Effector CD8-positive, alpha-beta T cell (primary cell): ENCODE data around the gene NR4A3.

ENCODE experiments used
- DNase-seq: peaks from one replicate; lab custom pipeline; 2025; lab: John Stamatoyannopoulos, UW

NR4A3 gene

GRCh38 chr9:99878651-99879050 is 57.0 kb downstream of the NR4A3 start:
- no peak for DNase-seq

DNA sequence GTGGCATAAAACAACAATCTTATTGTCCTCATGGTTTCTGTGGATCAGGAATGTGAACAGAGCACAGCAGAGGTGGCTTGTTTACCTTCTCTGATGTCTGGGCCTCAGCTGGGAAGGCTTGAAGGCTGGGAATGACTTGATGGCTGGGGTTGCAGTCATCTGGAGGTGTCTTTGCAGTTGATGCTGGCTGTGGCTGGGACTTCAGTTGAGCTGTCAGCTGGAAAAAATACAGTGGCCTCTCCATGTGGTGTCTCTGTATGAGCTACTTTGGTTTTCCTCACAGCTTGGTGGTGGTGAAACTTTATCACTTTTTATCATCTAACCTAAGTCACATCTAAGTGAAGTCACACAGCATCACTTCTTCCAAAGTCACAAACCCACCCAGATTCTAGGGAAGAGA is 60.1 kb downstream of the NR4A3 start:
- DNase-seq = no peak

GRCh38 chr9:99885747-99886146 is 64.1 kb downstream of the NR4A3 start:
- DNase-seq = no peak

DNA sequence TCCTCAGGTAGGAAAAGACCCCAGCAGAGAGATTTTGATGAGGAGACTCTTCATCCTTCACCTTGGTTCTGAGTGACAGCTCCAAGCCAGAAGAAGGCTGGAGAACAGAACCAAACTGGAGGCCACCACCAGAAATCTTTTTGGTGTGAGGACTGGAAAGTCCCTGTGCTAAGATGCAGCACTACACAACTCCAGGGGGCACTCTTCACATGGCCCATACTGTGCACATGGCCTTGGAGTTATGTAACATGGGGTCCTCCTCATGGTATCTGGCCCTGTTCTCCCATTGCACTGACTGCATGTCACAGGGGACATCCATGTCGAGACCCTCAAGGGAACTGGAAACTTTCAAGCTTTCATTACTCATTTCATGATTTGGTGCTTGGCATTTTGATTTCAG is 67.4 kb downstream of the NR4A3 start:
- no peak for DNase-seq

GRCh38 chr9:99894826-99895225 is 73.1 kb downstream of the NR4A3 start:
- no peak for DNase-seq

DNA sequence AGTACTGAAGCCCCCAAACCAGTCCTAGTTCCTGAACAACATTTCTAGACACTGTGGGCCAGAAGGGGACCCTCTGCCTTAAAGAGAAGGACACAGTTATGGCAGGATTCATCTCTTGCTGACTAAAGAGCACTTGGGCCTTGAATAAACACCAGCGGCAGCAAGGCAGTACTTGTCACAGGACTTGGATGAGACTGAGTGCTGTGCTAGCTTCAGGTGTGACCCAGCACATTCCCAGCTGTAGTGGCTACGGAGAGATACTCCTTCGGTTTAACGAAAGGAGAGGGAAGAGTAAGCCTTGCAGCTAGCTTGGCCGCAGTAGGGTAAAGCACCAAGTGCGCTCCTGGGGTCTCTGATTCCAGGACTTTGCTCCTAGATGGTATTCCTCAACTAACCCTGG is 73.8 kb downstream of the NR4A3 start:
- DNase-seq = no peak

GRCh38 chr9:99896119-99896518 is 74.4 kb downstream of the NR4A3 start:
- DNase-seq = no peak

GRCh38 chr9:99903393-99903792 is 81.7 kb downstream of the NR4A3 start:
- DNase-seq = no peak

GRCh38 chr9:99905833-99906402 is 84.2 kb downstream of the NR4A3 start:
- DNase-seq = no peak

DNA sequence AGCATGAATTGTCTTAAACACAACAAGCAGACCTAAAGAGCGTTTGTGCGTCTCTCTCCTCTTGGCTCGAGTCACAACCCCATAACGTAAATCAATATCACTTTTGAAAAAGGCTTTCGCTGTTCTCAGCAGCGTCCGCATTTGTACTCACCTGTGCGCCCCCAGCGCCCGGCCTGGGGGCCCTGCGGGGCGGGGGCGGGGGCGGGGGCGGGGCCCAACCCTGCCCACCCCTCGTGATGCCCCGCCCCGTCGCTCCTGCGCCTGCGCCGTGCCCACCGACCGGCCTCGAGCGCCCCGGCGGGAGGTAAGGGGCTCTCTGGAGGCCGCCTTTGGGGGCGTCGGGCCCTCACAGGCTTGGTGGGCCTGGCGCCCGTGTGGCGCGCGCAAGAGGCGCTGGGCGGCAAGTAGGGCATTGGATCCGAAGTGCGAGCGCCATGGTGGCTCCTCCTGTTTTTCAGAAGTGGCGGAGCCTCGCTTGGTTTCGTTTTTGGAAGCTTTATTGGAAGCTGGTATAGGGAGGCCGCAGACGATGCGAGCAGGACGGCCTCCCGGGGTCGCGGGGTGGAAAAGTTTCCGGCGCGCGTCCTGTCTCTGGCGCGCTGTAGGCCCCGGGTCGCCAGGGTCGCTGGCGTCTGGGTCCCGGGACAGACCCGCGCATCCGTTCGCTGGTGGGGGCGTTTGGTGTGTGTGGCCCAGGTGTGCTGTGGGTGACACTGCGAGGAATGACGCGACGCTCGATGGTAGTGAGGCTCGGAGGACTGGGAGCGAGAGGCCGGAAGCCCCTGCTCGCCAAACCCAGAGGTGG is 84.9 kb downstream of the NR4A3 start, which contains the start of gene STX17:
Gene STX17, plus strand, starts transcription at position 252 of the 805 bp plus-strand sequence. CDS start 8,586 bp downstream, outside the sequence.
- DNase-seq = peak; percentile 83

- DNase-seq = no peak
Measured at GRCh38 chr9:99907208-99907532, 85.5 kb downstream of the NR4A3 start.

DNA sequence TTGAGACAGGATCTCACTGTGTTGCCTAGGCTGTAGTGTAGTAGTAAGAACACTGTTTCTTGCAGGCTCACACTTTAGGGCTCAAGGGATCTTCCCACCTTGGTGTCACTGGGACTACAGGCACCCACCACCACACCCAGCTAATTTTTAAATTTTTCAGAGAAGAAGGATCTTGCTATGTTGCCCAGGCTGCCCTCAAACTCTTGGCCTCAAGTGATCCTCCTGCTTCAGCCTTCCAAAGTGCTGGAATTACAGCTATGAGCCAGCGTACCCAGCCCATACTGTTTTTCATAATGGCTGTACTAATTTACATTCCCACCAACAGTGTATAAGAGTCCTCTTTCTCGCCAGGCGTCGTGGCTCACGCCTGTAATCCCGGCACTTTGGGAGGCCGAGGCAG is 89.9 kb downstream of the NR4A3 start:
- no peak for DNase-seq
